ENCODE data around the gene GNAZ.

DNA sequence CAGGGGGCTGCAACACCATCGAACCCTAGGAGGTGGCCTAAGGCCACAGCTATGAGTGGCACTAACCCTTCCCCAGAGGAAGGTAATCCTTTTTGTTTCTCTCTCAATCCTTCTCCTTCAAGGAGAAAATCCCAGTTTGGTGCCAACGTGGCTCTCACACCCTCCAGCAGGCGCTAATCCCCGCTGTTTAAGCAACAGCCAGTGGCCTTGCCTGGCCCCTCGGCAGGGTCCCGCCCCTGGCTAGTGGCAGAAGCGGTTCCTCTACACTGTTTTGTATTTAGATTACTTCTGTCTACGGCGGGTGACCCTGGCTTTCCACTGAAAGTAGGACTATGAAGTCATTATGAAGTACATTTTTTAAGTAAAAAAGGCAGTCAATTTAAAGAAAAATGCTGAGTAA, 15.5 kb downstream of the GNAZ start:
- no peak for TF ChIP-seq POLR2A (IDR thresholded peaks at IDR 0.05)
- TF ChIP-seq EP300 (IDR thresholded peaks at IDR 0.05), result no peak
- TF ChIP-seq, protein P1, sequence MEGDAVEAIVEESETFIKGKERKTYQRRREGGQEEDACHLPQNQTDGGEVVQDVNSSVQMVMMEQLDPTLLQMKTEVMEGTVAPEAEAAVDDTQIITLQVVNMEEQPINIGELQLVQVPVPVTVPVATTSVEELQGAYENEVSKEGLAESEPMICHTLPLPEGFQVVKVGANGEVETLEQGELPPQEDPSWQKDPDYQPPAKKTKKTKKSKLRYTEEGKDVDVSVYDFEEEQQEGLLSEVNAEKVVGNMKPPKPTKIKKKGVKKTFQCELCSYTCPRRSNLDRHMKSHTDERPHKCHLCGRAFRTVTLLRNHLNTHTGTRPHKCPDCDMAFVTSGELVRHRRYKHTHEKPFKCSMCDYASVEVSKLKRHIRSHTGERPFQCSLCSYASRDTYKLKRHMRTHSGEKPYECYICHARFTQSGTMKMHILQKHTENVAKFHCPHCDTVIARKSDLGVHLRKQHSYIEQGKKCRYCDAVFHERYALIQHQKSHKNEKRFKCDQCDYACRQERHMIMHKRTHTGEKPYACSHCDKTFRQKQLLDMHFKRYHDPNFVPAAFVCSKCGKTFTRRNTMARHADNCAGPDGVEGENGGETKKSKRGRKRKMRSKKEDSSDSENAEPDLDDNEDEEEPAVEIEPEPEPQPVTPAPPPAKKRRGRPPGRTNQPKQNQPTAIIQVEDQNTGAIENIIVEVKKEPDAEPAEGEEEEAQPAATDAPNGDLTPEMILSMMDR (IDR thresholded peaks at IDR 0.05), result no peak
